Measurements from ENCODE around the gene NELFA. TPM values are rescaled to one million over a fixed set of nuclear protein-coding genes. Genes with fewer than 3 reads are reported as not detected.

NELFA gene
- total RNA-seq, 4 donors from 2014 or later: 8.2 to 17.7 (median 13.9) TPM

- ATAC-seq (ENCODE audit: low FRiP score): no peak
- DNase-seq (ENCODE audit: low spot score): peak; percentile 18
- TF ChIP-seq CTCF (IDR thresholded peaks at IDR 0.05): no peak
These were observed 39.2 kb upstream of the NELFA start for GRCh38 chr4:2047781-2048581.

- TF ChIP-seq CTCF (IDR thresholded peaks at IDR 0.05): no peak
- no peak for DNase-seq (ENCODE audit: low spot score)
- ATAC-seq (ENCODE audit: low FRiP score): no peak
These were observed 38.4 kb upstream of the NELFA start for GRCh38 chr4:2047031-2047660.

GRCh38 chr4:2046031-2046961 lies 37.5 kb upstream of the NELFA start:
- TF ChIP-seq CTCF (IDR thresholded peaks at IDR 0.05): no peak
- DNase-seq (ENCODE audit: low spot score): no peak

GRCh38 chr4:2045518-2045951 lies 36.8 kb upstream of the NELFA start:
- TF ChIP-seq CTCF (IDR thresholded peaks at IDR 0.05): no peak
- ATAC-seq (ENCODE audit: low FRiP score): no peak
- peak; percentile 8 for DNase-seq (ENCODE audit: low spot score)

More at GRCh38 chr4:2046031-2046961, 37.5 kb upstream of the NELFA start:
- ATAC-seq (ENCODE audit: low FRiP score): no peak

- DNase-seq (ENCODE audit: low spot score) (no peak), ATAC-seq (ENCODE audit: low FRiP score) (no peak)
- no peak for TF ChIP-seq CTCF (IDR thresholded peaks at IDR 0.05)
These were observed 36.1 kb upstream of the NELFA start for GRCh38 chr4:2044542-2045517.

GRCh38 chr4:2044119-2044485 lies 35.3 kb upstream of the NELFA start:
- DNase-seq (ENCODE audit: low spot score) (no peak), ATAC-seq (ENCODE audit: low FRiP score) (no peak)
- TF ChIP-seq CTCF (IDR thresholded peaks at IDR 0.05): no peak
